Measurements from ENCODE around the gene CEMP1. TPM values are rescaled to one million over a fixed set of nuclear protein-coding genes. Genes with fewer than 3 reads are reported as not detected.

The CEMP1 gene
- total and polyA plus RNA-seq, 2 donors (not counting 1 experiment from before 2014, with no cell fraction given): 0.66 to 2.3 TPM

DNA sequence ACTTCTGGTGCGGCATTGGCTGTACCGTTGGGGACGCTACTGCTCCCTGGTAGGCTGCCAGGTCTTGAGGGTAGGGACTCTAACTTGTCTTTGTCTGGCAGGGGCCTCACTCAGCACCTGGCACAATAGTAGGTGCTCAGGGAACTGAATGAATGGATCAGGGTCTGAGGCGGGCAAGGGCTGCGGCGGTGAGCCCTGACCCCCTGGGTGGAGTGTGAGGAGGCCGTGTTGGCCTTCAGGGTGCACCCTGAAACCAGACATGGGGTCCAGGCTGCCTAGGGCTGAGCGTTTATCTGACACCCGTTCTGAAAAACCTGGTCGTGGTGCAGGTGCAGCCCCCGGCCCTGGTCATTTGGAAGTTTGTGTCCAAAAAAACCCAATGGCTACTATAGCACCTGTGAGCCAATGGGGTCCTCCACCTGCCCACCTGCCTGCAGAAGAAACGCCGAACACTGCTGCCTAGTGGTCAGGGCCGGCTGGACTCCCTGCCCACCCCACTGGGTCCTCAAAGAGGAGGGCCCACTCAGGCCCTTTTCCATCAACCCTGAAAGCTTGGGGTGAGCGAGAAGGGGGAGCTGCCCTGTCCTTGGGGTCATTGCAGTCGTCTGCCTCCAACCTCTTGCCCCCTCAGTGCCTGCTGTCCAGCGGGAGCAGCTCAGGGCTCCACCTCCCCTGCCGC is 22.3 kb downstream of the CEMP1 start:
- Histone ChIP-seq H3K9ac (ENCODE audit: low read length) (no peak overlapping the region), H3K27ac (ENCODE audit: low read length in 2 of 2) (peak overlapping the region; percentile 83 to 100), H4K20me1 (ENCODE audit: control insufficient read depth, insufficient read depth, low read length, poor library complexity, severe bottlenecking) (no peaks in the 10 kb centered on the region), H3K4me1 (ENCODE audit: control insufficient read depth in 2 of 2, insufficient read depth in 2 of 2, low read length in 2 of 2) (peaks cover 66 to 72% of the 10 kb centered on the region in 2 donors), H2AFZ (ENCODE audit: insufficient read depth, low read depth, low read length, poor library complexity, severe bottlenecking) (no peak overlapping the region), H3K4me3 (ENCODE audit: control extremely low read depth in 1 of 5, extremely low read depth in 1 of 5, insufficient read depth in 1 of 5, low read depth in 2 of 5, low read length in 4 of 5) (no peak overlapping the region), H3K79me2 (ENCODE audit: control insufficient read depth, insufficient read depth, low read length) (peaks cover 30% of the 10 kb centered on the region), H3K9me3 (ENCODE audit: control extremely low read depth in 1 of 3, control insufficient read depth in 2 of 3, insufficient read depth in 1 of 3, low read length in 2 of 3) (no peaks in the 10 kb centered on the region), H3K4me2 (replicated peaks; ENCODE audit: low read depth, low read length, poor library complexity, severe bottlenecking) (peak overlapping the region; percentile 76), H3K36me3 (replicated peaks in 1 of 2; ENCODE audit: control extremely low read depth in 1 of 2, control insufficient read depth in 1 of 2, extremely low read depth in 1 of 2, insufficient read depth in 2 of 2, low read length in 1 of 2) (no peaks in the 10 kb centered on the region), H3K27me3 (replicated peaks in 1 of 4; ENCODE audit: control extremely low read depth in 1 of 4, control insufficient read depth in 3 of 4, insufficient read depth in 4 of 4, low read length in 3 of 4) (no peaks in the 10 kb centered on the region)
- H3K4me3 Mint-ChIP-seq: peak overlapping the region; percentile 75
- TF ChIP-seq, protein P1, sequence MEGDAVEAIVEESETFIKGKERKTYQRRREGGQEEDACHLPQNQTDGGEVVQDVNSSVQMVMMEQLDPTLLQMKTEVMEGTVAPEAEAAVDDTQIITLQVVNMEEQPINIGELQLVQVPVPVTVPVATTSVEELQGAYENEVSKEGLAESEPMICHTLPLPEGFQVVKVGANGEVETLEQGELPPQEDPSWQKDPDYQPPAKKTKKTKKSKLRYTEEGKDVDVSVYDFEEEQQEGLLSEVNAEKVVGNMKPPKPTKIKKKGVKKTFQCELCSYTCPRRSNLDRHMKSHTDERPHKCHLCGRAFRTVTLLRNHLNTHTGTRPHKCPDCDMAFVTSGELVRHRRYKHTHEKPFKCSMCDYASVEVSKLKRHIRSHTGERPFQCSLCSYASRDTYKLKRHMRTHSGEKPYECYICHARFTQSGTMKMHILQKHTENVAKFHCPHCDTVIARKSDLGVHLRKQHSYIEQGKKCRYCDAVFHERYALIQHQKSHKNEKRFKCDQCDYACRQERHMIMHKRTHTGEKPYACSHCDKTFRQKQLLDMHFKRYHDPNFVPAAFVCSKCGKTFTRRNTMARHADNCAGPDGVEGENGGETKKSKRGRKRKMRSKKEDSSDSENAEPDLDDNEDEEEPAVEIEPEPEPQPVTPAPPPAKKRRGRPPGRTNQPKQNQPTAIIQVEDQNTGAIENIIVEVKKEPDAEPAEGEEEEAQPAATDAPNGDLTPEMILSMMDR (IDR thresholded peaks at IDR 0.05): no peak
- no peak for TF ChIP-seq EZH2 (IDR thresholded peaks at IDR 0.05; ENCODE audit: borderline replicate concordance, insufficient read depth, low read depth, low read length, poor library complexity, severe bottlenecking)
- DNase-seq (no peak), ATAC-seq (ENCODE audit: low read depth) (no peak)
- WGBS (ENCODE audit: insufficient coverage): 97% methylated on average over 18 of the region's 18 CpGs
- peaks cover 74% of the 10 kb centered on the region for H3K4me1 Mint-ChIP-seq
- no peaks in the 10 kb centered on the region for H3K27me3 Mint-ChIP-seq
- POLR2A ChIA-PET: interaction anchor here (0.8 to 1.7 kb wide), 2 partner anchors 11 to 240 kb away, joined by 3 to 7 read pairs; partner anchors contain the start of gene AMDHD2
- intact Hi-C loops (cut with micrococcal nuclease): loop anchor here (5.0 to 10.0 kb wide), 2 partner anchors 257 to 484 kb away; partner anchors contain the start of genes ECI1 and NHERF2
- no peaks in the 10 kb centered on the region for H3K9me3 Mint-ChIP-seq (ENCODE audit: insufficient read depth)
- CTCF ChIA-PET: interaction anchor here (1.7 to 2.7 kb wide), 4 partner anchors 11 to 314 kb away, joined by 5 to 12 read pairs (median 9); partner anchors contain the start of gene AMDHD2
- H3K27ac Mint-ChIP-seq: peak overlapping the region; percentile 93

DNA sequence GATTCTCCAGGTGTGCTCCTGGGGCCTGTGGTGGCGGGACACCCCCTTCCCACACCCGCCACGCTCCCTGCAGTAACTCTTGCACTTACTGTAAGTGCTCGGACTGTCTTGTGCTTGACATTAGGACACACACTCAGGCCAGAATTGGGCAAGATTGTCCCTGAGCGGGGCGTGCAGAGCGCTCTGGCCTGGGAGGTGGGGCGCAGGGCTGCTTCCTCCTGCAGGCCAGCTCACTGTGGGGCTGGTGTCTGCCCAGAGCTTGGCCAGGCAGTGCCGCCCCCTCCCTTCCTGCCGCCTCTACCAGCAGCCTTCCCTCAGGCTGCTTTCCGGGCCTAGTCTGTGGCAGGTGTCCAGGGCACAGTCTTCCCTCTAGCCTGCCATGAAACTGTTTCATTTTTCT is 23.5 kb downstream of the CEMP1 start:
- Histone ChIP-seq H3K27me3 (replicated peaks in 1 of 4; ENCODE audit: control extremely low read depth in 1 of 4, control insufficient read depth in 3 of 4, insufficient read depth in 4 of 4, low read length in 3 of 4) (no peaks in the 10 kb centered on the region), H4K20me1 (ENCODE audit: control insufficient read depth, insufficient read depth, low read length, poor library complexity, severe bottlenecking) (no peaks in the 10 kb centered on the region), H3K4me2 (replicated peaks; ENCODE audit: low read depth, low read length, poor library complexity, severe bottlenecking) (peak overlapping the region; percentile 76), H3K36me3 (replicated peaks in 1 of 2; ENCODE audit: control extremely low read depth in 1 of 2, control insufficient read depth in 1 of 2, extremely low read depth in 1 of 2, insufficient read depth in 2 of 2, low read length in 1 of 2) (no peaks in the 10 kb centered on the region), H3K27ac (ENCODE audit: low read length in 2 of 2) (peak overlapping the region; percentile 83 to 100), H3K4me3 (ENCODE audit: control extremely low read depth in 1 of 5, extremely low read depth in 1 of 5, insufficient read depth in 1 of 5, low read depth in 2 of 5, low read length in 4 of 5) (peak overlapping the region in 2 of 5 experiments; percentile 1 to 12), H3K4me1 (ENCODE audit: control insufficient read depth in 2 of 2, insufficient read depth in 2 of 2, low read length in 2 of 2) (peaks cover 59 to 65% of the 10 kb centered on the region in 2 donors), H3K9me3 (ENCODE audit: control extremely low read depth in 1 of 3, control insufficient read depth in 2 of 3, insufficient read depth in 1 of 3, low read length in 2 of 3) (no peaks in the 10 kb centered on the region), H3K9ac (ENCODE audit: low read length) (peak overlapping the region; percentile 38), H2AFZ (ENCODE audit: insufficient read depth, low read depth, low read length, poor library complexity, severe bottlenecking) (peak overlapping the region; percentile 48), H3K79me2 (ENCODE audit: control insufficient read depth, insufficient read depth, low read length) (peaks cover 26% of the 10 kb centered on the region)
- Mint-ChIP-seq H3K27me3 (no peaks in the 10 kb centered on the region), H3K9me3 (ENCODE audit: insufficient read depth) (no peaks in the 10 kb centered on the region), H3K27ac (peak overlapping the region; percentile 93), H3K4me1 (peaks cover 65% of the 10 kb centered on the region), H3K4me3 (peak overlapping the region; percentile 56)
- POLR2A ChIA-PET: interaction anchor here (0.8 to 1.4 kb wide), 2 partner anchors 13 to 239 kb away, joined by 3 to 19 read pairs; partner anchors contain the start of gene AMDHD2
- ATAC-seq (ENCODE audit: low read depth): no peak
- CTCF ChIA-PET: interaction anchor here (0.7 to 2.2 kb wide), 9 partner anchors 11 to 256 kb away, joined by 3 to 11 read pairs (median 4); partner anchors contain the start of genes AMDHD2, ECI1 and PDPK1
- no peak for TF ChIP-seq EZH2 (IDR thresholded peaks at IDR 0.05; ENCODE audit: borderline replicate concordance, insufficient read depth, low read depth, low read length, poor library complexity, severe bottlenecking)
- TF ChIP-seq, protein P1 (IDR thresholded peaks at IDR 0.05): no peak
- intact Hi-C loops (cut with micrococcal nuclease): loop anchor here (1.0 to 10.0 kb wide), 4 partner anchors 13 to 483 kb away; partner anchors contain the start of genes AMDHD2, ECI1 and NHERF2
- DNase-seq: no peak
- 55% methylated on average over 10 of the region's 11 CpGs for WGBS (ENCODE audit: insufficient coverage)
